H9 (cell line): ENCODE measurements around the gene NLRC3. TPM values are rescaled to one million over a fixed set of nuclear protein-coding genes. Genes with fewer than 3 reads are reported as not detected.

Experiments
- DNase-seq: peaks from one replicate; pipeline ENCODE4 v3.0.0-alpha.2; 2017
- H2AFZ ChIP-seq: one replicate; pipeline ENCODE4 v1.6.1; 2013; ENCODE audit warnings: mild to moderate bottlenecking, low read length, control low read depth, moderate library complexity
- H2AK5ac ChIP-seq: 2 replicates; pipeline ENCODE4 v1.6.1; 2013; ENCODE audit warnings: low read length, control low read depth, mixed read lengths; ENCODE audit not compliant: insufficient read length
- H2BK120ac ChIP-seq: one replicate; pipeline ENCODE4 v1.6.1; 2013; ENCODE audit warnings: low read depth, mild to moderate bottlenecking, low read length, control low read depth, inconsistent platforms; ENCODE audit not compliant: poor library complexity, severe bottlenecking
- H2BK12ac ChIP-seq: 2 replicates; pipeline ENCODE4 v1.6.1; 2013; ENCODE audit warnings: low read length, control low read depth, mixed read lengths, low read depth; ENCODE audit not compliant: insufficient read length
- H2BK15ac ChIP-seq: 2 replicates; pipeline ENCODE4 v1.6.1; 2013; ENCODE audit warnings: low read depth, low read length, control low read depth
- H2BK20ac ChIP-seq: one replicate; pipeline ENCODE4 v1.6.1; 2013; ENCODE audit warnings: low read depth, mild to moderate bottlenecking, low read length, control low read depth, inconsistent platforms; ENCODE audit not compliant: poor library complexity, severe bottlenecking
- H2BK5ac ChIP-seq: 2 replicates; pipeline ENCODE4 v1.6.1; 2013; ENCODE audit warnings: low read length, control low read depth, mixed read lengths; ENCODE audit not compliant: insufficient read length
- H3K14ac ChIP-seq: 2 replicates; pipeline ENCODE4 v1.6.1; 2013; ENCODE audit warnings: low read length, control low read depth; ENCODE audit not compliant: insufficient read depth
- H3K18ac ChIP-seq: 2 replicates; pipeline ENCODE4 v1.6.1; 2013; ENCODE audit warnings: low read depth, mild to moderate bottlenecking, mixed read lengths, low read length, control low read depth; ENCODE audit not compliant: insufficient read length
- H3K23ac ChIP-seq: 2 replicates; pipeline ENCODE4 v1.6.1; 2013; ENCODE audit warnings: low read length, control low read depth, mixed read lengths, low read depth; ENCODE audit not compliant: insufficient read length
- H3K23me2 ChIP-seq: 2 replicates; pipeline ENCODE4 v1.6.1; 2013; ENCODE audit warnings: low read depth, mild to moderate bottlenecking, mixed read lengths, low read length, control low read depth; ENCODE audit not compliant: insufficient read length, poor library complexity, severe bottlenecking
- H3K27ac ChIP-seq: 2 replicates; pipeline ENCODE4 v1.5.1; 2013; ENCODE audit warnings: low read length, control low read depth, mixed read lengths, low read depth; ENCODE audit not compliant: insufficient read length
- H3K27me3 ChIP-seq: 2 replicates; pipeline ENCODE4 v1.6.1; 2013; ENCODE audit warnings: low read length, control low read depth, inconsistent platforms; ENCODE audit not compliant: insufficient read depth
- H3K4ac ChIP-seq: 2 replicates; pipeline ENCODE4 v1.6.1; 2013; ENCODE audit warnings: low read depth, mild to moderate bottlenecking, control low read depth, inconsistent platforms, low read length, moderate library complexity
- H3K4me1 ChIP-seq: 2 replicates; pipeline ENCODE4 v1.6.1; 2013; ENCODE audit warnings: low read length, control low read depth, inconsistent platforms; ENCODE audit not compliant: insufficient read depth
- H3K4me2 ChIP-seq: 2 replicates; pipeline ENCODE4 v1.6.1; 2013; ENCODE audit warnings: low read length, control low read depth, mixed read lengths; ENCODE audit not compliant: insufficient read length, insufficient read depth
- H3K56ac ChIP-seq: 2 replicates; pipeline ENCODE4 v1.6.1; 2013; ENCODE audit warnings: low read depth, mild to moderate bottlenecking, mixed read lengths, low read length, control low read depth; ENCODE audit not compliant: insufficient read length
- H3K79me1 ChIP-seq: 2 replicates; pipeline ENCODE4 v1.6.1; 2013; ENCODE audit warnings: low read depth, mild to moderate bottlenecking, moderate library complexity, low read length, control low read depth, inconsistent platforms; ENCODE audit not compliant: insufficient read depth, poor library complexity, severe bottlenecking
- H3K79me2 ChIP-seq: 2 replicates; pipeline ENCODE4 v1.6.1; 2013; ENCODE audit warnings: low read length, control low read depth, inconsistent platforms; ENCODE audit not compliant: insufficient read depth
- H3K9ac ChIP-seq: 2 replicates; pipeline ENCODE4 v1.6.1; 2013; ENCODE audit warnings: low read length, control low read depth, mixed read lengths; ENCODE audit not compliant: insufficient read length; ENCODE audit errors: extremely low read depth
- H3K9me3 ChIP-seq: one replicate; pipeline ENCODE4 v1.6.1; 2013; ENCODE audit warnings: low read depth, low read length, inconsistent platforms; ENCODE audit not compliant: control insufficient read depth
- H3T11ph ChIP-seq: one replicate; pipeline ENCODE4 v1.6.1; 2013; ENCODE audit warnings: mild to moderate bottlenecking, low read length, control low read depth, inconsistent platforms
- H4K20me1 ChIP-seq: one replicate; pipeline ENCODE4 v1.6.1; 2013; ENCODE audit not compliant: control insufficient read depth, insufficient read length, insufficient read depth
- H4K5ac ChIP-seq: 2 replicates; pipeline ENCODE4 v1.6.1; 2013; ENCODE audit warnings: low read depth, mild to moderate bottlenecking, mixed read lengths, low read length, control low read depth; ENCODE audit not compliant: insufficient read length
- H4K8ac ChIP-seq: replicated peaks from 2 replicates; pipeline ENCODE4 v1.6.1; 2013; ENCODE audit warnings: low read length, control low read depth, mixed read lengths, low read depth; ENCODE audit not compliant: insufficient read length
- H4K91ac ChIP-seq: 2 replicates; pipeline ENCODE4 v1.6.1; 2013; ENCODE audit warnings: low read depth, mild to moderate bottlenecking, moderate library complexity, mixed read lengths, low read length, control low read depth; ENCODE audit not compliant: insufficient read length
- H3K27ac Mint-ChIP-seq, 3 experiments: 2 replicates in 2 of 3; 3 replicates in 1 of 3; pipeline ENCODE4 v1.8.0; 2020 to 2021; ENCODE audit warnings: mixed read lengths in 3 of 3, mild to moderate bottlenecking in 1 of 3, moderate library complexity in 1 of 3
- H3K27me3 Mint-ChIP-seq: 2 replicates; pipeline ENCODE4 v1.8.0; 2021; ENCODE audit warnings: low read depth, mild to moderate bottlenecking, moderate library complexity, mixed read lengths
- H3K36me3 Mint-ChIP-seq, 3 experiments: 2 replicates in 2 of 3; 3 replicates in 1 of 3; pipeline ENCODE4 v1.8.0; 2020 to 2021; ENCODE audit warnings: low read depth in 3 of 3, mixed read lengths in 3 of 3; ENCODE audit not compliant: insufficient read depth in 1 of 3
- H3K4me1 Mint-ChIP-seq, 2 experiments: 2 replicates each; pipeline ENCODE4 v1.8.0; 2020; ENCODE audit warnings: mixed read lengths in 2 of 2
- H3K4me3 Mint-ChIP-seq, 2 experiments: 2 replicates in 1 of 2; 3 replicates in 1 of 2; pipeline ENCODE4 v1.8.0; 2020 to 2021; ENCODE audit warnings: mild to moderate bottlenecking in 2 of 2, mixed read lengths in 2 of 2, moderate library complexity in 1 of 2
- H3K9me3 Mint-ChIP-seq, 2 experiments: 2 replicates in 1 of 2; 3 replicates in 1 of 2; pipeline ENCODE4 v1.8.0; 2020; ENCODE audit warnings: mild to moderate bottlenecking in 2 of 2, mixed read lengths in 2 of 2, moderate library complexity in 1 of 2
- WGBS: extraction: QIAGEN DNeasy Blood & Tissue Kit; methylation state at CpG from one replicate; pipeline ENCODE4 v1.1.7; 2013; ENCODE audit warnings: missing lambda C conversion rate, low lambda C conversion rate, mixed read lengths; ENCODE audit not compliant: insufficient read length; ENCODE audit errors: extremely low coverage; 5-methylcytosine and 5-hydroxymethylcytosine counted together
- total RNA-seq: library from RNA; stranded (reverse); gene quantifications from 2 replicates; pipeline ENCODE4 v1.2.1, GENCODE V29; 2021
- TF ChIP-seq, protein P1 (sequence below): fragments of 200-600 bp; sonication (generic); conservative IDR thresholded peaks from 3 replicates; pipeline ENCODE4 v1.8.0; 2021; ENCODE audit warnings: antibody characterized with exemption, mild to moderate bottlenecking

The NLRC3 gene
- total RNA-seq, 1 experiment from 2014 or later, result 0.44 TPM

DNA sequence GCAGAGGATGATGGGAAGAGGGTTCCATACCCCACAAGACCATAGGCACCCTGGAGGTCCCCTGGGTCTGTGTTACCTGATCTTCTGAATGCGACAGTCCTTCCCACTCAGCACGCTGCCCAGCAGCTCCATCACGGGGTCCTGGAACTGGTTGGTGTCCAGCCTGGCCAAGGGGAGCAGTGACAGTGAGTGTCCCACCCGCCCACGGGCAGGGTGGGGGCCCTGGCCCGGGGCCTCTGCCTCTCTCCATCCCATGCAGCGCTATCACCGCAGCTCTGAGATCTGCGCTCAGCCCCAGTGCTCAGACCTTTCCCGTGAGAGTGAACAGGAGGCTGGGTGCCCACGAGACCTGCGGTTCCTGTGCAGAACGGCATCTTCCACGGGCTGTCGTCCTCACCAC lies 15.6 kb downstream of the NLRC3 start:
- Histone ChIP-seq H3K9ac (no peak overlapping the region), H3K79me2 (no peaks in the 10 kb centered on the region), H2AFZ (no peak overlapping the region), H3K23ac (no peak overlapping the region), H4K8ac (no peak overlapping the region), H2BK20ac (no peak overlapping the region), H4K20me1 (no peaks in the 10 kb centered on the region), H3K56ac (no peak overlapping the region), H3K23me2 (peaks cover 6% of the 10 kb centered on the region), H3K4ac (no peak overlapping the region), H3K18ac (no peak overlapping the region), H2BK15ac (no peak overlapping the region), H3K14ac (no peak overlapping the region), H2BK12ac (no peak overlapping the region), H2BK120ac (no peak overlapping the region), H3K79me1 (no peaks in the 10 kb centered on the region), H3K4me1 (no peaks in the 10 kb centered on the region), H4K5ac (no peak overlapping the region), H3K9me3 (no peaks in the 10 kb centered on the region), H4K91ac (no peak overlapping the region), H3K27ac (no peak overlapping the region), H3T11ph (no peak overlapping the region), H3K4me2 (no peak overlapping the region), H2BK5ac (no peak overlapping the region), H2AK5ac (no peak overlapping the region), H3K27me3 (no peaks in the 10 kb centered on the region)
- DNase-seq, result no peak
- H3K4me3 Mint-ChIP-seq, result no peak overlapping the region
- H3K36me3 Mint-ChIP-seq, result no peaks in the 10 kb centered on the region; a peak in 1 of 7 replicates
- WGBS, result no CpG with 5 or more reads among the region's 15 CpGs
- H3K9me3 Mint-ChIP-seq, result no peaks in the 10 kb centered on the region
- peaks cover 9% of the 10 kb centered on the region for H3K27me3 Mint-ChIP-seq
- no peak overlapping the region for H3K27ac Mint-ChIP-seq
- peaks cover 3 to 5% of the 10 kb centered on the region in 2 experiments; a peak in 3 of 4 replicates for H3K4me1 Mint-ChIP-seq
- TF ChIP-seq, protein P1, sequence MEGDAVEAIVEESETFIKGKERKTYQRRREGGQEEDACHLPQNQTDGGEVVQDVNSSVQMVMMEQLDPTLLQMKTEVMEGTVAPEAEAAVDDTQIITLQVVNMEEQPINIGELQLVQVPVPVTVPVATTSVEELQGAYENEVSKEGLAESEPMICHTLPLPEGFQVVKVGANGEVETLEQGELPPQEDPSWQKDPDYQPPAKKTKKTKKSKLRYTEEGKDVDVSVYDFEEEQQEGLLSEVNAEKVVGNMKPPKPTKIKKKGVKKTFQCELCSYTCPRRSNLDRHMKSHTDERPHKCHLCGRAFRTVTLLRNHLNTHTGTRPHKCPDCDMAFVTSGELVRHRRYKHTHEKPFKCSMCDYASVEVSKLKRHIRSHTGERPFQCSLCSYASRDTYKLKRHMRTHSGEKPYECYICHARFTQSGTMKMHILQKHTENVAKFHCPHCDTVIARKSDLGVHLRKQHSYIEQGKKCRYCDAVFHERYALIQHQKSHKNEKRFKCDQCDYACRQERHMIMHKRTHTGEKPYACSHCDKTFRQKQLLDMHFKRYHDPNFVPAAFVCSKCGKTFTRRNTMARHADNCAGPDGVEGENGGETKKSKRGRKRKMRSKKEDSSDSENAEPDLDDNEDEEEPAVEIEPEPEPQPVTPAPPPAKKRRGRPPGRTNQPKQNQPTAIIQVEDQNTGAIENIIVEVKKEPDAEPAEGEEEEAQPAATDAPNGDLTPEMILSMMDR, result no peak
